Heart right ventricle (tissue), 16 donors: ENCODE measurements around the gene ERBB4. TPM values are rescaled to one million over a fixed set of nuclear protein-coding genes. Genes with fewer than 3 reads are reported as not detected.

Experiments used
- ATAC-seq, 8 donors: fragments of 200-7000 bp; cut with Tn5 transposase; one replicate each; pipeline ENCODE4 v1.9.1; 2020; ENCODE audit warnings: mild to moderate bottlenecking in 8 of 8, moderate library complexity in 8 of 8, moderate number of reproducible peaks in 1 of 8
- DNase-seq, 2 donors: peaks; one replicate each; pipeline ENCODE4 v3.0.0-alpha.2; 2020
- H3K27ac ChIP-seq, 10 donors: fragments of 200-600 bp; sonication (generic) in 2 of 10; one replicate each; pipeline versions ENCODE4 v1.5.0 to v1.8.0; 2020 to 2022; ENCODE audit warnings: mild to moderate bottlenecking in 3 of 10
- H3K27me3 ChIP-seq, 7 donors: fragments of 200-600 bp; one replicate each; pipeline ENCODE4 v1.8.0; 2021 to 2022; ENCODE audit warnings: mild to moderate bottlenecking in 2 of 7
- H3K36me3 ChIP-seq, 9 donors: fragments of 200-600 bp; sonication (generic) in 1 of 9; one replicate each; pipeline versions ENCODE4 v1.5.0 to v1.8.0; 2020 to 2022; ENCODE audit warnings: mild to moderate bottlenecking in 2 of 9
- H3K4me1 ChIP-seq, 9 donors: fragments of 200-600 bp; sonication (generic) in 1 of 9; one replicate each; pipeline versions ENCODE4 v1.5.0 to v1.8.0; 2020 to 2022; ENCODE audit warnings: mild to moderate bottlenecking in 4 of 9
- H3K4me3 ChIP-seq, 10 donors: fragments of 200-600 bp; sonication (generic) in 2 of 10; one replicate each; pipeline versions ENCODE4 v1.5.0 to v1.8.0; 2020 to 2022; ENCODE audit warnings: mild to moderate bottlenecking in 7 of 10, moderate library complexity in 2 of 10
- H3K9me3 ChIP-seq, 11 donors: fragments of 200-600 bp in 10 of 11; sonication (generic) in 2 of 11; one replicate each; pipeline versions ENCODE4 v1.5.0 to v1.8.0; 2013 to 2022; ENCODE audit warnings: mild to moderate bottlenecking in 2 of 11, control low read depth in 1 of 11, moderate library complexity in 1 of 11
- WGBS, 2 donors: extraction: QIAGEN DNeasy Blood & Tissue Kit; methylation state at CpG; one replicate each; pipeline ENCODE4 v1.1.7; 2013; ENCODE audit warnings: inconsistent platforms in 1 of 2; 5-methylcytosine and 5-hydroxymethylcytosine counted together
- intact Hi-C, 10 donors: fragments of 100-400 bp; cut with DNase I; formaldehyde crosslinking; loops; one replicate each; pipeline versions ENCODE4 v1.11.1 to v1.14.2; 2022
- polyA plus RNA-seq, 2 donors: library from polyadenylated mRNA; stranded (reverse); fragments of 200-250 nt; gene quantifications; one replicate each; pipeline ENCODE4 v1.2.3, GENCODE V29; 2013
- total RNA-seq, 10 donors: library from RNA; stranded (reverse); fragmentation: NEBNext Ultra II Directional in 3 of 10; extraction: Animal tissue kit (Norgen Biotek cat#: 25700) in 3 of 10; gene quantifications; one replicate each; pipeline versions ENCODE4 v1.2.1 to v1.2.4, GENCODE V29; 2021 to 2023
- TF ChIP-seq, protein P1 (sequence below), 9 donors: fragments of 200-600 bp; sonication (generic) in 2 of 9; IDR thresholded peaks; one replicate each; pipeline versions ENCODE4 v1.5.0 to v1.8.0; 2021 to 2022; ENCODE audit warnings: antibody characterized with exemption in 9 of 9, mild to moderate bottlenecking in 5 of 9, moderate library complexity in 1 of 9
- donor health status: Arrhythmogenic right ventricular cardiomyopathy.
- donor health status: ischemic (EF 13 %, LVEDD 7.1; RV severe dilation, severe dysfunction).
- donor health status: healthy with polysubstance abuse.
- donor health status: DM: no; HTN: yes; CAD: no.
- donor health status: DM: no; HTN: no; CAD: no.
- donor health status: ischemic (EF 25% LVEDD 6.9; RV normal size, moderate dysfunction).
- donor health status: ischemic (EF 25% LVEDD 5.7; RV mildly dilated, moderate dysfunction).
- donor health status: healthy.
- donor health status: DM: yes; HTN: yes; CAD: no.
- donor health status: Ischemic cardiomyopathy.
- donor health status: ischemic (EF 35%, LVEDD 5.7; RV mildly dilated, moderate dysfunction).
- donor health status: nonischemic (EF 11% LVEDD 7.7; RV severe dilation, severe dysfunction).
- donor health status: DM: yes; HTN: yes; CAD: no.
- donor health status: PGD.
- donor health status: ischemic (EF 29% LVEDD 5.4; RV normal size, mild dysfunction).
- donor health status: nonischemic (EF 23%, LVEDD 6.1; RV moderate dilation, normal function).

The ERBB4 gene
- total and polyA plus RNA-seq, 12 donors = 1.2 to 24.6 (median 16.1) TPM

DNA sequence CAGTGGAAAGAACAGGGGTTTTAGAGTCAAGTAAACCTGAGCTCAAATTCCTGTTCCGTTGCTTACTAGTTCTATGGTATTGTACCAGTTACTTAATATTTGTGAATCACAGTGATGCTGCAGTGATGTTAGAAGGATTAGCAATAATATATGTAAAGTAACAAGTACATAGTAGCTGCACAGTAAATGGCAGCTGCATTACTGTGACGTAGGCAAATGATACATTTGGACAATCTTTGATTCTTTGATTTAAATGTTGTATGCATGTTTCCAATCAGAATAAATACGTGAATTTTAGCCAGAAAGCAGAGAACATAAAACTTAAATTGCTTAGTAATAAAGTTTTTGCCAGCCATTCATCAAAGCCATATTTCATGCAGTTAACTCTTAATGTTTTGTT lies 243.0 kb downstream of the ERBB4 start:
- Histone ChIP-seq H3K9me3 (no peaks in the 10 kb centered on the region), H3K36me3 (no peaks in the 10 kb centered on the region), H3K27ac (no peak overlapping the region), H3K27me3 (no peaks in the 10 kb centered on the region), H3K4me3 (no peak overlapping the region), H3K4me1 (no peaks in the 10 kb centered on the region)
- intact Hi-C loops = no loop called here
- TF ChIP-seq, protein P1, sequence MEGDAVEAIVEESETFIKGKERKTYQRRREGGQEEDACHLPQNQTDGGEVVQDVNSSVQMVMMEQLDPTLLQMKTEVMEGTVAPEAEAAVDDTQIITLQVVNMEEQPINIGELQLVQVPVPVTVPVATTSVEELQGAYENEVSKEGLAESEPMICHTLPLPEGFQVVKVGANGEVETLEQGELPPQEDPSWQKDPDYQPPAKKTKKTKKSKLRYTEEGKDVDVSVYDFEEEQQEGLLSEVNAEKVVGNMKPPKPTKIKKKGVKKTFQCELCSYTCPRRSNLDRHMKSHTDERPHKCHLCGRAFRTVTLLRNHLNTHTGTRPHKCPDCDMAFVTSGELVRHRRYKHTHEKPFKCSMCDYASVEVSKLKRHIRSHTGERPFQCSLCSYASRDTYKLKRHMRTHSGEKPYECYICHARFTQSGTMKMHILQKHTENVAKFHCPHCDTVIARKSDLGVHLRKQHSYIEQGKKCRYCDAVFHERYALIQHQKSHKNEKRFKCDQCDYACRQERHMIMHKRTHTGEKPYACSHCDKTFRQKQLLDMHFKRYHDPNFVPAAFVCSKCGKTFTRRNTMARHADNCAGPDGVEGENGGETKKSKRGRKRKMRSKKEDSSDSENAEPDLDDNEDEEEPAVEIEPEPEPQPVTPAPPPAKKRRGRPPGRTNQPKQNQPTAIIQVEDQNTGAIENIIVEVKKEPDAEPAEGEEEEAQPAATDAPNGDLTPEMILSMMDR (IDR thresholded peaks at IDR 0.05) = no peak
- DNase-seq (no peak), ATAC-seq (no peak)
- WGBS, 2 donors = 72 to 84% methylated on average over 3 of the region's 3 CpGs

DNA sequence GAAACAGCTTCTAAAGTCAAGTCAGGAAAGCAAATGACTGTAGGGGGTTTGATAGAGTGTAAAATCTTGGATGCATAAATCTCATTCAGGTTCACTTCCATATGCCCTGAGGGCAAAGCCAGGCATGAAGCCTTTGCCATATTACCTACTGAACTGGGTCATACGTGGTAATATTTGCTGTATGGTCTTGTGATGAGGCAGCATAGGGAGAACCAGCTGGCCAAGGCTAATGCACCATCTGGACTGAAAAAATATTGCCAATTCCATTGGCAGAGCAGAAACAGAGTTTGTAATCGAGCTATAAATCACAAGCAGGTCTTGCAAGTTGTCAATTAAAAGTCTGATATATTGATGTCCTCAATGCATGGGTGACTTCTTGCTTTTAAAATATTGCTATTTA lies 243.8 kb downstream of the ERBB4 start:
- TF ChIP-seq, protein P1 (IDR thresholded peaks at IDR 0.05) = no peak
- H3K9me3 ChIP-seq = no peaks in the 10 kb centered on the region
- no peak for DNase-seq
- H3K4me3 ChIP-seq = no peak overlapping the region
- intact Hi-C loops = no loop called here
- no peaks in the 10 kb centered on the region for H3K36me3 ChIP-seq
- no peak for ATAC-seq
- H3K27ac ChIP-seq = no peak overlapping the region
- H3K27me3 ChIP-seq = no peaks in the 10 kb centered on the region
- H3K4me1 ChIP-seq = no peaks in the 10 kb centered on the region
- WGBS, 2 donors = 69 to 73% methylated on average over 2 of the region's 2 CpGs

- intact Hi-C loops = no loop called here
- ATAC-seq = no peak
- Histone ChIP-seq H3K27ac (no peak overlapping the region), H3K4me3 (no peak overlapping the region), H3K27me3 (no peaks in the 10 kb centered on the region), H3K4me1 (no peaks in the 10 kb centered on the region), H3K36me3 (no peaks in the 10 kb centered on the region), H3K9me3 (no peaks in the 10 kb centered on the region)
- no peak for DNase-seq
- TF ChIP-seq, protein P1 (IDR thresholded peaks at IDR 0.05) = no peak
Observed at GRCh38 chr2:212289301-212289700, 249.3 kb downstream of the ERBB4 start.

GRCh38 chr2:212288308-212288707 lies 250.3 kb downstream of the ERBB4 start:
- Histone ChIP-seq H3K36me3 (no peaks in the 10 kb centered on the region), H3K4me3 (no peak overlapping the region), H3K4me1 (peaks cover 0 to under 1% (median 0%) of the 10 kb centered on the region in 9 donors), H3K27ac (no peak overlapping the region), H3K27me3 (no peaks in the 10 kb centered on the region), H3K9me3 (no peaks in the 10 kb centered on the region)
- ATAC-seq (no peak), DNase-seq (no peak)
- intact Hi-C loops = no loop called here
- 87 to 92% methylated on average over 8 of the region's 8 CpGs for whole genome bisulfite sequencing, 2 donors
- TF ChIP-seq, protein P1 (IDR thresholded peaks at IDR 0.05) = no peak

DNA sequence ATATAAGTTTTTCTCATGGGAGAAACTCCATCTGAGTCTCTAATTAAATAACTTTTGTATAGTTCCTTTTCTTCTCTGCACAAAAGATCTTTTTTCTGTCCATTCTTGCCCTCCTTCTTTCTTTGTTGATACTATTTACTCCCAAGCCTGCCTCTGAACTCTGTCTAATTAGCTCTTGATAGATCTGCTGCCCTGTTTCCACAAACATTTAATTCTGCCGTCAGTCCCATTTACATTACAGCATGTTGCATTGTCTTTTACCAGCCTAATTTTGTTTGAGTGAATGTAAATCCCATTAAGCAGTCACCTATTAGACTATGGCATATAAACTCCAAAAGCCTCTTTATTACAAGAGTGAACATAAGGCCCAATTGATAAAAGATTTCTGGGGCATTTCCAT lies 254.4 kb downstream of the ERBB4 start:
- no peak for DNase-seq
- ATAC-seq = no peak
- WGBS, 2 donors = 46 to 55% methylated on average over 1 of the region's 1 CpG
- Histone ChIP-seq H3K36me3 (no peaks in the 10 kb centered on the region), H3K9me3 (no peaks in the 10 kb centered on the region), H3K27me3 (no peaks in the 10 kb centered on the region), H3K4me3 (no peak overlapping the region), H3K4me1 (peaks cover 0 to 17% (median 0%) of the 10 kb centered on the region in 9 donors), H3K27ac (no peak overlapping the region)
- TF ChIP-seq, protein P1 (IDR thresholded peaks at IDR 0.05) = no peak
- intact Hi-C loops = no loop called here
